Activated T-cell treated with anti-CD3 and anti-CD28 coated beads, Interleukin-2, amount 50 U/mL, for 1 hour (primary cell): ENCODE data around the gene KCNS3.
"Not testable (repeated sequence)": the region's sequence is repeated elsewhere in the genome, so short reads cannot be mapped to it uniquely, and the experiment has no call there.

Experiments
- DNase-seq: peaks from one replicate; pipeline ENCODE4 v3.0.0-alpha.2; 2020

Gene KCNS3

DNA sequence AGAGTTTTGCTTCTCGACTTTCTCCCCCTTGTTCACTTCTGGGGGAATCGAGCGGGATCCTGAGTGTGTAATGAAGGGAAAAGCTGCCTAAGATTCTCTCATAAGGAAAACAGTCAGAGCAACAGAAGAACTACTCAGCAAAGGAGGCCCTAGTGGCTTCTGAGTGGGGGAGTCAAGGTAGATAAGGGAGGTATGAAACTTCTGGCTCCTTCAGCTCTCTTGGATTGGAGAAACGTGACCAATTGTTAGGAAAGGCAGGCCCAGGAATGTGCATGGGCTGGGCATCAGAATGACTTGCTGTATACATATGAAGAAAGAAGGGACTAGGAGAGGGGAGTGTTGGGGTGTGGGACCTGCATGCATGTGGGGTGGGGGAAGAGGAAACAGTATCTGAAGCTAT lies 73.1 kb downstream of the KCNS3 start:
- no peak for DNase-seq

DNA sequence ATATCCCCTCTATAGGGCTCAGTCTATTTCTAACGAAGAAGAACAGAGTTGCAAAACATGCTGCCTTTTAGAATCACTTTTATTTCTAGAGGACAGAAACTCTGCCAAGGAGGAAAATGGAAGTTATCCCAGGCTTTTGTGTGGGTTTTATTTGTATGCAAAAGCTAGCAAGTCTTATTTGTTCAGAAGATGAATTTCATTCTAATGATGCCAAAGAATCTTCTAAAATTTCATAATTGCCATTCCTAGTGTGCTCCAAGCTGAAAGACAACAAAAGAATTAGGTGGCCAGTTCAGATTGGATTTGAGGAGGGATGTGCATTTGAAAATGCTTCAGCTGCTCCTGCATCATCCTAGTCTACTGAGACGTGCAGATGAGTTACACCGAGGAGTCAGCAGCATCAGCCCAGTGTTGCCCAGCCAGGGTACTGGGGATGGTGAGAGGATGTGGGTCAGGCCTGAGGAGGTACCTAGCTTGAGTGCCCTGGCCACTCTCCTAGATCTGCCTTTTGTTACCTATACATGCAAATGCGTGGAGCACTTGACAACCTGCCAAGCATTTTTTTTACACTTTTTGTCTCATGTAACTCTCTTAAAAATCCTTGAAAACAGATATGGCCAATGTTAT lies 80.1 kb downstream of the KCNS3 start:
- DNase-seq: no peak

DNA sequence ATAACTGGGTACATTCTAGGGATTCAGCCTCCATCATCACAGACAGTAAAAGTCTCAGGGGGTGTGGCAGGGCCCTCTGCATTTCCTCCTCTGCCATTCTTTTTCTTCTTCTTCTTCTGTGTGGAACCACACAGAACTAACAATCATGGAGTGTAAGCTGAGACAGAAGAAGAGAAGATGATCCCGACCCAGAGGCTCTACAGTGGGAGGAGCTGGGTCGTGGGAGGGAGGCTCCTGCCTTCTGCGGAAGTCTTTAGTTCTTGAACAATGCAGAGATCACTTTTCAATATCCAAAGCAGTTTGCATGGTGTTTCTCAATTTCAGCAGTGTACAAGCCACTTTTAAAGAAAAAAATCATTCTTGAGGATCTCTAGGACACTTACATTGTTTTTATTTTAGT lies 80.9 kb downstream of the KCNS3 start:
- no peak for DNase-seq

DNA sequence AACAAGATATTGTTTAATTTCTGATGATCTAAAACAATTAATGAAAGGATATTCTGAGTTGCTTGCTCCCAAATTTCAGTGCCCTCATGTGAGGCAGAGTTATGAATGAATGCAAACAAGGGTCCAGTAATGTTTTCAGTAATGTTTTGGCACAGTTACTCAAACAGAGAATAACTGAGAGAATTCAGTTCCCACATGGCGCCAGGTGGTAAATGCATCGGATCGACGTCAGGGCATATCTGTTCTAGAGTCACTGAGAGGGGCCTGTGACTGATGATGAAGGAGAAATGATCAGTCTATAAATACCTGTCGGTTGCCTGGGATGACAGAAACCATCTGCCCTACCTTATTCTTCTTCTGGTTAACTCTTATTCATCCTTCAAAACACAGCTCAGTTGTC lies 81.4 kb downstream of the KCNS3 start:
- DNase-seq: no peak

DNA sequence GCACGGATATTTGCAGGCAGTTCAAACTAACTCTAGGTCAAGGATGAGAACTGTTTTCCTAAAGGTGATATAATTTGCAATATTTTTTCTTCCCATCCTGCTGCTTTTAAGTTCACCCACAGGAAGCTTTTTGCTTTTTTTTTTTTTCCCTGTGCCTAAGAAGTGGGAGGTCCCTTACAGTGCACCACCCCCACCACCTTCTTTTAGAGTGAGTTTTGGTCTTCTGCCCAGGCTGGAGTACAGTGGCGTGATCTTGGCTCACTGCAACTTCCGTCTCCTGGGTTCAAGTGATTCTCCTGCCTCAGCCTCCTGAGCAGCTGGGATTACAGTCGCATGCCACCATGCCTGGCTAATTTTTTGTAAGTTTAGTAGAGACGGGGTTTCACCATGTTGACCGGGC lies 82.5 kb downstream of the KCNS3 start:
- DNase-seq: no peak

DNA sequence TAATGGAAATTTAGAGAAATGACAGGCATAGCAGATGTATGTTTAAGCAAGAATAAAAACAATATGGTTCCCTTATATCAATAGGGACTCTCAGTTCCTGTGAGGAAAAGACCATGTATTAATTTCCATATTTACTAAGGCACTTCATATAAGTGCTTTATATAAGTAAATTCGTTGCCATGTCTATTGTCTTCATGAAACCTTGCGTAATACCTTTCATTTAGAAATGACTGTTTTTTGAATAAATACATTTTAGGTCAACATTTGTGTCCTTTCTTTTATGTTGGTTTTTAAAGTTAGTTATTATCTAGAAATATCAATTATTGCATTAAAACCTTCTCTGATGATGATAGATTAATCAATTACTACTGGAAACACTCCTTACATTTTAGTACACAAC lies 83.3 kb downstream of the KCNS3 start:
- no peak for DNase-seq

DNA sequence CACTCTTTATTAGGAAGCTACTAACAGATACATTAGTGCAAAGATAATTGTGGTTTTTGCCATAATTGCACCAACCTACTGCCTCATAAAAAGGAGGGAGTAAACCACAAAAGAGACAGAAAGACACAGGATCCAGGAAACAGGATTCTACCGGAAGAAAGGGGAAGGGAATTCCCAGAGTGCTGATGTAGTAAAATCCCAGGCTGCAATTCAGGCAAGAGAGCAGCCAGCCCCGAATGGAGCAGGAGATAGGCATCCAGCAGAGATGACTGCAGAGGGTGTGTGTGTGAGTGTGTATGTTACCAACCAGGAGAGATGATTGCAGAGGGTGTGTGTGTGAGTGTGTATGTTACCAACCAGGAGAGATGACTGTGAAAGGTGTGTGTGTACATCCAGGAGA lies 84.4 kb downstream of the KCNS3 start:
- DNase-seq: no peak

DNA sequence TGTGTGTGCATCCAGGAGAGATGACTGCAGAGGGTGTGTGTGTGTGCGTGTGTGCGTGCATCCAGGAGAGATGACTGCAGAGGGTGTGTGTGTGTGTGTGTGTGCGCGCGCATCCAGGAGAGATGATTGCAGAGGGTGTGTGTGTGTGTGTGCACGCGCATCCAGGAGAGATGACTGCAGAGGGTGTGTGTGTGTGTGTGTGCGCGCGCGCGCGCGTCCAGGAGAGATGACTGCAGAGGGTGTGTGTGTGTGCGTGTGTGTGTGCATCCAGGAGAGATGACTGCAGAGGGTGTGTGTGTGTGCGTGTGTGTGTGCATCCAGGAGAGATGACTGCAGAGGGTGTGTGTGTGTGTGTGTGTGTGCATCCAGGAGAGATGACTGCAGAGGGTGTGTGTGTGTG lies 85.1 kb downstream of the KCNS3 start:
- not testable (repeated sequence) for DNase-seq

DNA sequence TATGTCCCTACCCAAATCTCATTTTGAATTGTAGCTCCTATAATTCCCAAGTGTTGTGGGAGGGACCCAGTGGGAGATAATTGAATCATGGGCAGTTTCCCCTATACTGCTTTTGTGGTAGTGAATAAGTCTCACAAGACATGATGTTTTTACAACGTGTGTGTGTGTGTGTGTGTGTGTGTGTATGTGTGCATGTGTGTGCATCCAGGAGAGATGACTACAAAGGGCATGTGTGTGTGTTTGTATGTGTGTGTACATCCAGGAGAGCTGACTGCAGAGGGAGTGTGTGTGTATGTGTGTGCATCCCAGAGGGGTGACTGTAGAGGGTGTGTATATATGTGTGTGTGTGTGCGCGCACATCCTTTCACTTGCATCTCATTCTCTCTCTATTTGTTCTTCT lies 86.7 kb downstream of the KCNS3 start:
- no peak for DNase-seq

DNA sequence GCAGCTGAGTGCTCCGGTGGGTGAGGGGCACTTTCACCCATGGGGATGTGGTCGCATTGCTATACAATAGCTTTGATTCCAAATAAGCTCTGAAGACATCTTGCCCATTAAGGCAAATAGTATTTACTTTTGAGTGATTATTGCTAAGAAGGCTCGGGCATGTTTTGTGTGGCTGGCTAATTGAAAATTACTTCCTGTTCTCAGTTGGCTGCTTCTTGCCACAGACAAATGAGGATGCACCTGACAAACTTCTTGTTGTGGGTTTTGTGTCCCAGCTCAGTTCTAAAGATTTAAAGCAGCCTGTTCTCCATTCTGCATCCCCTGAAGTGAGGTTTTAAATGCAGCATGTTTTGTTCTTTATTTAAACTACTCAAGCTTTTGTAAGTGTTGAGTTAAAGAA lies 88.3 kb downstream of the KCNS3 start:
- no peak for DNase-seq

DNA sequence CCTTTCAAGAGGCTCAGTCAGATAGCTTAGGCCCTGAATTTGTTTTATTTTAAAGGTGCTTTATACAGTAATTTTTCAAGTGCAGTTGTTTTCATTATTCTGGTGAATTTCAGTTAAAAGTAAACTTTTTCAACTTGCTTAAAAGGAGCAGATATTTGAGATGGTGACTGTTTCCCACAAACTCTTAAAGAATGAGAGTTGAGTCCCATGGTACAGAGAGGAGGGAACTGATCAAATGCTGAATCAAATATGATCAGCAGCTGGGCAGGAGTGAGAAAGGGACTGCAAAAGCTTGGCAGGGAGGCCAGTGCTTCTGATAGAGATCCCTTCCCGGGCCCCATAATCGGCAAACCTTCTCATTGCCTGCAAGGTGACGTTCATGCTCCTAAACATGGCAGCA lies 91.2 kb downstream of the KCNS3 start:
- no peak for DNase-seq

DNA sequence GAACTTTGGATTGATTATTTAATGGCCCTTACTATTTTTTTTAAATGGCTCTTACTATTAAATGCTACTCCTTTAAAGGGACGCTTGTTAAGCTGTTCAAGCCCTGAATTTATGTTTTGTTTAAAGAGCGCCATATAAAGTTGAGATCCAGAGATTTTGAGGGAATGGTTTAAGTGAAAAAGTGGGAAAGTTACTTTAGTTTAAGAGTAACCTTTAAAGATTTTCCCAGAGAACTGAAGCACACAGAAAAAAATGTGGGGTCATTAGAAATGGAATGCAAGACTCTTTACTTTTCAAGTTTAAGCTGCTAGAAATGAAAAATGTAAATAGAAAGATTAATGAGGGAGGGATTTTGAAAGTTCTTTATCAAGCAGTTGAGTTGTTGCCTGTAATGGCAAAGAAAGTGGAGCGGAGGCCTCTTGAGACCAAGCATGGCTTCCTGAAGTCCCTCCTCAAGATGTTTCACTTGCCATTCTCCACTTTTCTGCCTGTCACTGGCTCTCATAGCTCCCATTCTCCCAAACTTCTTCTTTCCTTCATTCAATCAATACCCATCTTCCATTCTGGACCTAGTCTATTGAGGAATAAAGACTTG lies 93.2 kb downstream of the KCNS3 start:
- DNase-seq: no peak

DNA sequence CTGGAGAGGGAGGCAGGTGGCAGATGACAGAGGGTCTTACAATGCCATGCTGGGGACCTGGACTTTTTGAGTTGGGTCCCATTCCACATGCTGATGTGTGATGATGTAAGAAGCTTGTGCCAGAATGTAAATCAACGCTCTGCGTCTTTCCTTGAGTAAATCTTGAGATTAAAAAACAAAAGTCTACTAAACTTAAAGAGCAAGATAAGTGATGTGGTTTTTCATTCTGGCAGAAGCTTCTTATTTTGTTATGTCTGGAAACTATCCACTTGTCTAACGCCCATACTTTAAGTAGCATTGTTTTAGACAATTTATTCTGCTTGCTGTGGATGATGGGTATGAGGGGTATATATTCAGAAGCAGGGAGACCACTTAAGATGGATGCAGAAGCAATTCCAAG lies 94.5 kb downstream of the KCNS3 start:
- DNase-seq: no peak

DNA sequence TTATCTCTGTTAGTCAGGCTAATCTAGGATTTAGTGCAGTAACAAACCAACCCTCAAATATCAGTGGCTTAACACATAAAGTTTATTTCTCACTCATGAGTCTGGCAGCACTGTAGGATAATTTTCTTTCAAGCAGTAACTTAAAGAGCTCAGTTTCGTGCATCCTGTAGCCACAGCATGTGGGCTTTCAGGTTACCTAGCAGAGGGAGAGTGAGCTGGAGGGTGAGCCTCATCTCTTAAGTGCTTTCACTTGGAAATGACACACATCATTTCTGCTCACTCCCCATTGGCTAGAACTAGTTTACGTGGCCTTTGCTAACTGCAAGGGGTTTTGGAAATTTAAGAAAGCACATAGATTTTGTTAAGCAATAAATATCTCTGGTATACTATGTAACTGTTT lies 96.9 kb downstream of the KCNS3 start:
- DNase-seq: no peak

DNA sequence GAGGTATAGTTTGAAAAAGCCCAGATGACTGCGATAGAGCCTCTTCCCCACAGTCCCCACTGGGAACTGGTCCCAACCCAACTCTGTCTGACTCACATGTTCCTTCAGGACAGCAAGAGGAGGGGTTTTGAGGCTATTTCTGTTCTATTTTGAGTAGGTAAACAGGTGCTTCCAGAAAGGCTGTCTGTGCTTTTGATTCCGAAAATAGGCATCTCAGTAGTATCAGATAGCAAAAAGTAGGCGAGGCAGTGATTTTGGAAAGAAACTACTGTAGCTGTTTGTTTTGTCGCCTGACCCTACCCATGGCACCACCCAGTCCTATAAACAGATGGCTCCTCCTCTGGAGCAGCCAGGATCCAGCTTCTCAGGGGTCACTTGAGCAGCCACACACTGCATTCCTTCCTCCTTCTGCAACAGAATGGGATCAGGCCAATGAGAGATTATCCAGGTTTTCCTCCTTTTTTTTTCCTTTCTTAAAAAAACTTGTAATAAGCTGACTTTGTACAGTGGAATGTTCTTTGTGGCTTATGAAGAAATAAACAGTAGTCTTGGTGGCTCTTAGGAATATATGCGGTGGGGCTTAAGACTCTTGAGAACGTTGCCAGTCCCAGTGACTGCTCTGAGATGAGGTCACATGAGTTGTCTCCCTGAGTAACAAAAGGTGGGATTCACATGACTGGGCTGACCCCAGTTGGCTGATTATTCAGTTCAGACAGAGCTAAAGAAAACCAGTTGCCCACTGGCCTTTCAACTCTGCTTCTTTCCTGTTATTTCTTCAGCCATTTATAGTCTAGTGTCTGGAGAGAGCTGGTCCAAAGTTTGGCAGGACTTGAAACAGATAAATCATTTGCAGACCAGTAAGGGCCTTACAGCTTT lies 98.6 kb downstream of the KCNS3 start:
- DNase-seq: no peak

DNA sequence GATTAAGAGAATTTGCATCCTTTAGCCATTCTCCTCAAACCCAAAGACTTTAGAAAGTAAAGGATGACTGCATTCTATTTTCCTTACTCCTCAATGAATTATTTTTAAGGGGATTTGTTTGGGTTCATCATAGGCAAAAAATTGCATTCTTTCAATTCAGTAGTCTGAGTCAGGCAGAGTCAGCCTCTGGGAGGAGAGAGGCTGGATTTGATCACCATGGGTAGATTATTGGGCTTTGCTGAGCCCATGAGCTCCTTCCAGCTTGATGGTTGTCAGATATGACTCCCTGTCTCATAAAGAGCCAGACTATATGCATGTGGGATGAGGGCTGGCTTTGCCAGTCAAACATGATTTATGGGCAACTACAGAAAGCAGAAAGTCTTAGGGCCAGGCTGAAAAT lies 101.2 kb downstream of the KCNS3 start:
- DNase-seq: no peak

DNA sequence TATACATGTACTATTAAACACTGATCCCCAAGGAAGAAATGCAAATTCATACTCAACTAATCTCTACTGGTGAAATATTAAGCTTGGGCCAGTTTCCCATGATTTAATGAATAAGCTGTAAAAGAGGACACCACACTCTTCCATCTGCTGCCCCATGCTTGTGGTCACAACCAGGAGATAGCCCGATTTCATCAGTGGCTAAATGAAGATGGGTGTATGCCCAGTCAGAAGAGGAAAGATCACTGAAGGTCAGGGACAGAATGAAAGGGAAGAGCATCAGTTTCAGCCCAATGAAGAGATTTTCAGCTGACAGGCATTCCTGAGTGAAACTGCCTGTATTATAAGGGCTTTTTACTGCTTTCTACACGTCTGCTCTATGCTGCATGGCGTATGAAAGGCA lies 103.5 kb downstream of the KCNS3 start:
- DNase-seq: no peak
